Measurements from ENCODE around the gene PARVB.

Gene PARVB

DNA sequence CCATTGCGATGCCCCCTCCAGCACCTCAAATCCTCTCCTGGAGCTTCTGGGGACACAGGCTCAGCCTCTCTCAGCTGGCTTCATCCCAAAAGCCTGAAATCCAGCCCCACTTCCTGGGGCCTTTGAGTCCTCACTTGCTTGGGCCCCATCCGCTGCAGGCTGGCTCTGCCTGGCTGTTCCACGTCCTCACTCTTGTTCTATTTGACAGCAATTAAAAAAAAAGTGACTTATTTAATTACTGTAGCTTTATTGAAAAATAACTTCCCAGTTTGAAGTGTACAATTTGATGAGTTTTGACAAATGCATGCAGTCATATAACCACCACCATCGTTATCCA is 183.8 kb downstream of the PARVB start:
- Histone ChIP-seq H3K9me2 (ENCODE audit: low read depth, low read length) (no peaks in the 10 kb centered on the region), H3K4me3 (ENCODE audit: low read depth, low read length, poor library complexity, severe bottlenecking) (no peak overlapping the region), H3K9me3 (ENCODE audit: low read length) (no peaks in the 10 kb centered on the region), H3K4me1 (ENCODE audit: insufficient read depth, low read length, severe bottlenecking) (no peaks in the 10 kb centered on the region), H3K36me3 (ENCODE audit: insufficient read depth, low read length) (no peaks in the 10 kb centered on the region), H3K79me2 (ENCODE audit: insufficient read depth, low read length) (no peaks in the 10 kb centered on the region), H3K4me2 (ENCODE audit: low read length) (no peak overlapping the region), H3K9ac (ENCODE audit: low read length) (no peak overlapping the region), H3F3A (ENCODE audit: insufficient read depth, low read length) (no peaks in the 10 kb centered on the region), H2AFZ (ENCODE audit: low read length) (no peak overlapping the region), H3K27ac (ENCODE audit: low read depth, low read length, poor library complexity, severe bottlenecking) (no peak overlapping the region), H3K27me3 (ENCODE audit: insufficient read depth, low read length) (no peaks in the 10 kb centered on the region; the same call in 1 of the 2 replicates), H4K20me1 (ENCODE audit: insufficient read depth, low read length) (no peaks in the 10 kb centered on the region)
- TF ChIP-seq, protein P1, sequence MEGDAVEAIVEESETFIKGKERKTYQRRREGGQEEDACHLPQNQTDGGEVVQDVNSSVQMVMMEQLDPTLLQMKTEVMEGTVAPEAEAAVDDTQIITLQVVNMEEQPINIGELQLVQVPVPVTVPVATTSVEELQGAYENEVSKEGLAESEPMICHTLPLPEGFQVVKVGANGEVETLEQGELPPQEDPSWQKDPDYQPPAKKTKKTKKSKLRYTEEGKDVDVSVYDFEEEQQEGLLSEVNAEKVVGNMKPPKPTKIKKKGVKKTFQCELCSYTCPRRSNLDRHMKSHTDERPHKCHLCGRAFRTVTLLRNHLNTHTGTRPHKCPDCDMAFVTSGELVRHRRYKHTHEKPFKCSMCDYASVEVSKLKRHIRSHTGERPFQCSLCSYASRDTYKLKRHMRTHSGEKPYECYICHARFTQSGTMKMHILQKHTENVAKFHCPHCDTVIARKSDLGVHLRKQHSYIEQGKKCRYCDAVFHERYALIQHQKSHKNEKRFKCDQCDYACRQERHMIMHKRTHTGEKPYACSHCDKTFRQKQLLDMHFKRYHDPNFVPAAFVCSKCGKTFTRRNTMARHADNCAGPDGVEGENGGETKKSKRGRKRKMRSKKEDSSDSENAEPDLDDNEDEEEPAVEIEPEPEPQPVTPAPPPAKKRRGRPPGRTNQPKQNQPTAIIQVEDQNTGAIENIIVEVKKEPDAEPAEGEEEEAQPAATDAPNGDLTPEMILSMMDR (IDR thresholded peaks at IDR 0.05; ENCODE audit: low read length): no peak
- TF ChIP-seq EZH2 (IDR thresholded peaks at IDR 0.05; ENCODE audit: borderline replicate concordance, low read length): no peak

DNA sequence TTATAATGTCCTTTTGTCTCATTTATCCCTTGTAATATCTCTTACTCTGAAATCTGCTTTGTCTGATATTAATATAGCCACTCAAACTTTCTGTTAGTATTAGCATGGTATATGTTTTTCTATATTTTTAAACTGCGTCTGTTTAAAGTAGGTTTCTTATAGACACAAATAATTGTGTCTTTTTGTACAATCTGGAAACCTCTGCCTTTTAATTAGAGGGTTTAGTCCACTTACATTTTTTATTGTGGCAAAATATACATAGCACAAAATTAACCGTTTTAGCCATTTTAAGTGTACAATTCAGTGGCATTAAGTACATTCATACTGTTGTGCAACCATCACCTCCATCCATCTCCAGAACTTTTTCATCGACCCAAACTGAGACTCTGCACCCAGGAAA is 185.2 kb downstream of the PARVB start:
- no peaks in the 10 kb centered on the region for H3K9me3 ChIP-seq (ENCODE audit: low read length)
- H3K9me2 ChIP-seq (ENCODE audit: low read depth, low read length): no peaks in the 10 kb centered on the region
- no peaks in the 10 kb centered on the region for H4K20me1 ChIP-seq (ENCODE audit: insufficient read depth, low read length)
- no peaks in the 10 kb centered on the region for H3K4me1 ChIP-seq (ENCODE audit: insufficient read depth, low read length, severe bottlenecking)
- H3K4me2 ChIP-seq (ENCODE audit: low read length): no peak overlapping the region
- no peak overlapping the region for H2AFZ ChIP-seq (ENCODE audit: low read length)
- no peaks in the 10 kb centered on the region for H3F3A ChIP-seq (ENCODE audit: insufficient read depth, low read length)
- TF ChIP-seq, protein P1 (IDR thresholded peaks at IDR 0.05; ENCODE audit: low read length): no peak
- TF ChIP-seq EZH2 (IDR thresholded peaks at IDR 0.05; ENCODE audit: borderline replicate concordance, low read length): no peak
- no peaks in the 10 kb centered on the region for H3K79me2 ChIP-seq (ENCODE audit: insufficient read depth, low read length)
- H3K4me3 ChIP-seq (ENCODE audit: low read depth, low read length, poor library complexity, severe bottlenecking): no peak overlapping the region
- no peak overlapping the region for H3K27ac ChIP-seq (ENCODE audit: low read depth, low read length, poor library complexity, severe bottlenecking)
- H3K27me3 ChIP-seq (ENCODE audit: insufficient read depth, low read length): no peaks in the 10 kb centered on the region; the same call in 1 of the 2 replicates
- H3K36me3 ChIP-seq (ENCODE audit: insufficient read depth, low read length): no peaks in the 10 kb centered on the region
- no peak overlapping the region for H3K9ac ChIP-seq (ENCODE audit: low read length)

DNA sequence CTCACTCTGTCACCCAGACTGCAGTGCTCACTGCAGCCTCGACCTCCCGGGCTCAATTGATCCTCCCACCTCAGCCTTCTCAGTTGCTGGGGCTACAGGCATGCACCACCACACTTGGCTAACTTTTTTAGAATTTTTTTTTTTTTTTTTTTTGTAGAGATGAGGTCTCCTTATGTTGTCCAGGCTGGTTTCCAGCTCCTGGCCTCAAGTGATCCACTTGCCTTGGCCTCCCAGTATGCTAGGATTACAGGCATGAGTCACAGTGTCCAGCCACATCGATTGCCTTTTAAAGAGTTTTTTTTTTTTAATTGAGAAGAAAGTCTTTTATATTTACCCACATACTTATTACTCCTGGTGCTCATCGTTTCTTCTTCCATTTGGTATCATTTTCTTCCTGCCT is 186.6 kb downstream of the PARVB start:
- H3K9me2 ChIP-seq (ENCODE audit: low read depth, low read length): no peaks in the 10 kb centered on the region
- H3K9ac ChIP-seq (ENCODE audit: low read length): no peak overlapping the region
- TF ChIP-seq, protein P1 (IDR thresholded peaks at IDR 0.05; ENCODE audit: low read length): no peak
- no peak overlapping the region for H2AFZ ChIP-seq (ENCODE audit: low read length)
- no peaks in the 10 kb centered on the region for H3K9me3 ChIP-seq (ENCODE audit: low read length)
- H3K79me2 ChIP-seq (ENCODE audit: insufficient read depth, low read length): no peaks in the 10 kb centered on the region
- no peak overlapping the region for H3K27ac ChIP-seq (ENCODE audit: low read depth, low read length, poor library complexity, severe bottlenecking)
- H3F3A ChIP-seq (ENCODE audit: insufficient read depth, low read length): no peaks in the 10 kb centered on the region
- no peak overlapping the region for H3K4me2 ChIP-seq (ENCODE audit: low read length)
- H3K4me1 ChIP-seq (ENCODE audit: insufficient read depth, low read length, severe bottlenecking): no peaks in the 10 kb centered on the region
- no peak overlapping the region for H3K4me3 ChIP-seq (ENCODE audit: low read depth, low read length, poor library complexity, severe bottlenecking)
- H3K27me3 ChIP-seq (ENCODE audit: insufficient read depth, low read length): no peaks in the 10 kb centered on the region; the same call in 1 of the 2 replicates
- H4K20me1 ChIP-seq (ENCODE audit: insufficient read depth, low read length): no peaks in the 10 kb centered on the region
- H3K36me3 ChIP-seq (ENCODE audit: insufficient read depth, low read length): no peaks in the 10 kb centered on the region; the same call in 1 of the 2 replicates

All from OCI-LY1 (cell line).